Measurements from ENCODE around the gene OR10G7.

DNA sequence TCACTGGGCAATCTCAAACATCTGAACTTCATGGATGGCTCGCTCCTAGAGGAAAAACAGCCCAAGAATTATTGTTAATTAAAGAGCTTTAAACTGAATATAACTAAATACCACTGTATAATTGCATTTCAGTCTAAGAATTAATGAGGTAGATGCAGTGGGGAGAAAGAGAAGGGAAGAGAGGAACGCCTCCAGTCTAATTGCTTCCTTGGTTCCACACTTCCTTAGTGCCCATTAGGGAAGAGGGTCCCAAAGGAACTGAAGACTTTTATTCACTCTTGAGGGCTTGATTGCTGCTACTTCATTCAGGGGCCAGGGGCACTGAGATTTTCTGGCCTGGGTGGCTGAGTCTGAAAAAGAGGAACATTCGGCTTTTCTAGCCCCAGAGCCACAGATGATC, 11.8 kb upstream of the OR10G7 start:
- TF ChIP-seq CTCF (conservative IDR thresholded peaks at IDR 0.05) (no peak), ZFX (IDR thresholded peaks at IDR 0.05) (no peak)
